Lung (tissue), 12 donors: ENCODE results near the gene FAM3D. TPM values are rescaled to one million over a fixed set of nuclear protein-coding genes. Genes with fewer than 3 reads are reported as not detected.

Source experiments
- ATAC-seq: fragments of 200-7000 bp; cut with Tn5 transposase; one replicate; pipeline ENCODE4 v1.9.1; 2020; ENCODE audit warnings: moderate number of reproducible peaks; ENCODE audit not compliant: insufficient read depth, low FRiP score
- DNase-seq, 3 donors: peaks; one replicate each; pipeline ENCODE4 v3.0.0-alpha.2; 2013 to 2017
- H3K27ac ChIP-seq, 2 donors: one replicate each; pipeline ENCODE4 v1.5.1; 2013; ENCODE audit warnings: mild to moderate bottlenecking in 2 of 2, moderate library complexity in 2 of 2, control low read depth in 1 of 2, inconsistent platforms in 1 of 2, low read depth in 1 of 2, low read length in 1 of 2
- H3K27me3 ChIP-seq, 3 donors: one replicate each; pipeline ENCODE4 v1.5.1; 2013; ENCODE audit warnings: low read length in 2 of 3; ENCODE audit not compliant: control insufficient read depth in 3 of 3, insufficient read depth in 3 of 3
- H3K36me3 ChIP-seq, 4 donors: one replicate each; pipeline ENCODE4 v1.5.1; 2013; ENCODE audit warnings: low read length in 4 of 4, mild to moderate bottlenecking in 1 of 4, moderate library complexity in 1 of 4; ENCODE audit not compliant: control insufficient read depth in 4 of 4, insufficient read depth in 4 of 4
- H3K4me1 ChIP-seq, 5 donors: one replicate each; pipeline ENCODE4 v1.5.1; 2013; ENCODE audit warnings: low read length in 5 of 5, mild to moderate bottlenecking in 2 of 5, moderate library complexity in 1 of 5; ENCODE audit not compliant: control insufficient read depth in 5 of 5, insufficient read depth in 5 of 5
- H3K4me3 ChIP-seq: one replicate; pipeline ENCODE4 v1.5.1; 2013; ENCODE audit warnings: mild to moderate bottlenecking, control low read depth, moderate library complexity
- H3K9ac ChIP-seq, 2 donors: one replicate each; pipeline ENCODE4 v1.5.1; 2013; ENCODE audit warnings: low read length in 2 of 2, control low read depth in 1 of 2; ENCODE audit not compliant: insufficient read depth in 1 of 2
- H3K9me3 ChIP-seq, 4 donors: one replicate each; pipeline ENCODE4 v1.5.1; 2013; ENCODE audit warnings: low read length in 3 of 4, mild to moderate bottlenecking in 1 of 4, moderate library complexity in 1 of 4; ENCODE audit not compliant: control insufficient read depth in 4 of 4, insufficient read depth in 3 of 4
- WGBS, 2 donors: extraction: QIAGEN DNeasy Blood & Tissue Kit; methylation state at CpG; one replicate each; pipeline ENCODE4 v1.1.7; 2013; 5-methylcytosine and 5-hydroxymethylcytosine counted together
- polyA plus RNA-seq, 2 donors: library from polyadenylated mRNA; stranded (reverse); fragments of 200-250 nt; gene quantifications; one replicate each; pipeline ENCODE4 v1.2.1, GENCODE V29; 2013
- total RNA-seq, 2 donors: library from RNA; depleted of rRNA in 1 of 2; stranded (reverse); fragments of >200 nt in 1 of 2; gene quantifications; one replicate each; pipeline ENCODE4 v1.2.1, GENCODE V29; 2014 to 2021
- TF ChIP-seq, protein P1 (sequence below): IDR thresholded peaks from 2 replicates; pipeline ENCODE4 v1.5.1; 2012; ENCODE audit warnings: mild to moderate bottlenecking; ENCODE audit errors: control extremely low read depth, extremely low read depth
- donor health status: control.
- donor health status: control.
- donor health status: Bipolar disorder and iron deficiency.
- donor health status: healthy.
- donor health status: DM: yes; HTN: yes; CAD: no.

Gene FAM3D
- total and polyA plus RNA-seq, 4 donors, result 3.2 to 15.1 (median 11.6) TPM

DNA sequence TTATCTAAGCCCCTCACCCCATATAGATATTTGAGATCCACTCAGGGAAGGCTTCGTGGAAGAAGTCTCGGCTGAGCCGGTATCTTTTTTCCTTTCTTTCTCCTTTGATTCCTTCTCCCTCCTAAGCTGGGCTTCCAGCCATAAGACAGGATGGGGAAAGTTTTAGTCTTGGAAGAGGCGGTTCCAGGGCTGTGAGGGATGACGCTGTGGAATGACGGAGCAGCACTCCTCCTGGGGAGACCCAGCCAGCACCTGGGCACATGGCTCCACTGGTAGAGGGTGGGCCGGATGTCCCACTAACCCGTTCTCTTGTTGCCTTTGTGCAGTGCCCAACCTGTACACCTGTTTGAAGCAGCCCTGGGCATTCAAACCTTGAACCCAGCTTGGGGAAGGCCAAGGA lies 46.2 kb downstream of the FAM3D start:
- Histone ChIP-seq H3K9me3 (no peaks in the 10 kb centered on the region), H3K9ac (no peak overlapping the region), H3K4me3 (no peak overlapping the region), H3K27me3 (no peaks in the 10 kb centered on the region), H3K27ac (no peak overlapping the region), H3K4me1 (peaks cover 0 to 12% (median 2%) of the 10 kb centered on the region in 5 donors), H3K36me3 (no peaks in the 10 kb centered on the region)
- 91 to 96% methylated on average over 8 of the region's 8 CpGs for WGBS, 2 donors
- TF ChIP-seq, protein P1, sequence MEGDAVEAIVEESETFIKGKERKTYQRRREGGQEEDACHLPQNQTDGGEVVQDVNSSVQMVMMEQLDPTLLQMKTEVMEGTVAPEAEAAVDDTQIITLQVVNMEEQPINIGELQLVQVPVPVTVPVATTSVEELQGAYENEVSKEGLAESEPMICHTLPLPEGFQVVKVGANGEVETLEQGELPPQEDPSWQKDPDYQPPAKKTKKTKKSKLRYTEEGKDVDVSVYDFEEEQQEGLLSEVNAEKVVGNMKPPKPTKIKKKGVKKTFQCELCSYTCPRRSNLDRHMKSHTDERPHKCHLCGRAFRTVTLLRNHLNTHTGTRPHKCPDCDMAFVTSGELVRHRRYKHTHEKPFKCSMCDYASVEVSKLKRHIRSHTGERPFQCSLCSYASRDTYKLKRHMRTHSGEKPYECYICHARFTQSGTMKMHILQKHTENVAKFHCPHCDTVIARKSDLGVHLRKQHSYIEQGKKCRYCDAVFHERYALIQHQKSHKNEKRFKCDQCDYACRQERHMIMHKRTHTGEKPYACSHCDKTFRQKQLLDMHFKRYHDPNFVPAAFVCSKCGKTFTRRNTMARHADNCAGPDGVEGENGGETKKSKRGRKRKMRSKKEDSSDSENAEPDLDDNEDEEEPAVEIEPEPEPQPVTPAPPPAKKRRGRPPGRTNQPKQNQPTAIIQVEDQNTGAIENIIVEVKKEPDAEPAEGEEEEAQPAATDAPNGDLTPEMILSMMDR, result no peak
- ATAC-seq (no peak), DNase-seq (no peak)

DNA sequence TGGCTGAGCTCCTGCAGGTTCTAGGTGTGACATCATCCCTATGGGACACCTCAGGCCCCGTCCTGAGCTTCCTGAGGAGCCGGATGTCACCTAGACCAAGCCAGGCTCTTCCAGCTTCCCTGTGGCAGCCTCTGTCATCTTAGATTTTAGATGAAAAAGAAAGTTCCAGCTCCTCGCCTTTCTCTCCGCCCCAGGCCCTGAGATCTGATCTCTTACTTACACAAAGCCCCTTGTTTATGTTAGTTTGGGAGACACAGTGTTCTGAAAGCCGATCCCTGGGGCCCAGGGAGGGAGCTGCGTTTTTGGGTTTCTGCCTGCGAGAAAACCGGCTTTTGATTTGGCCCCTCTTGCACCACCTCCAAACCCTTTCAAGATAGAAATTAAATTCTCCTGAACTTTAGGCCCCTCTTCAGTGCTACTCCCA lies 49.2 kb downstream of the FAM3D start:
- Histone ChIP-seq H3K27ac (no peak overlapping the region), H3K36me3 (no peaks in the 10 kb centered on the region), H3K9me3 (no peaks in the 10 kb centered on the region), H3K4me3 (no peak overlapping the region), H3K4me1 (peaks cover 0 to 12% (median 0%) of the 10 kb centered on the region in 5 donors), H3K9ac (no peak overlapping the region), H3K27me3 (no peaks in the 10 kb centered on the region)
- ATAC-seq (no peak), DNase-seq (peak; percentile 49 to 78 (median 59))
- WGBS, 2 donors, result 72 to 79% methylated on average over 8 of the region's 8 CpGs
- TF ChIP-seq, protein P1, result no peak

DNA sequence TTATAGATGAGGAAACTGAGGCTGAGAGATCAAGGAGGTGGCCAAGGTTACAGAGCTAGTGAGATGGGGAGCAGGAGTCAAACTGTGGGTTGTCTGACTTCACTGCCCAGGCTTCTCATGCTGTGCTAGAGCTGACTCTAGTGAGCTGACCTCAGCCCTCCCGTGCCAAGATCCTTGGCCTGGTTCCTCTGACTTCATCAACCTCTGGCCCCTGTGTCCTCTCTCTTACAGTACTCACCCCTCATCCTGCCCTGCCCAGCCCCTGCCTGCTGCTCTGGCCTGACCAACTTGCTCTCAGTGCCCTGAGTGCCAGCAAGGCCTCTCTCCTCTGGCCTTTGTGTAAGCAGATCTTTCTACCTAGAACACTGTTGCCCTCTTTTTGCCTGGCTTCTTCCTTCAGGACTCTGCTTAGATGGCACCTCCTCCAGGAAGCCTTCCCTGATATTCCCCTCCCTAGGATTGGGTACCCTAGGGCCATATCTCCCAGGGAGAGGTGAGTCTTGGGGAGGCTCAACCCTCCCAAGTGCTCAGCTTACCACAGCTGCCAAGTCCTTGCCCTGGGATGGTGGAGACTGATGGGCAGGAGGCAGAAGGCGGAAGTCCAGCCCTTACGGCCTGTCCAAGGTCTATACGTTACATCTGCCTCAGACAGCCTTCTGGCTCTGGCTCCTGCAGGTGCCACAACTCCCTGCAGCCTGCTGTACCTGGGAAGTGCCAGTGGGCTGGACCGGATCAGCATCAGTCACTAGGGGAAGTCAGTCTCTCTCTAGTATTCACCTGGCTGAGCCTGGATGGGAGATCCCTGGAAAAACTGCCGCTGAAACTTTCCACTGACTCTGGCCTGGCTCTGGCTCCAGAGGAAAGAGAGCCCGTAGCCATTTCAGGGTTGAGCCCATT lies 53.1 kb downstream of the FAM3D start:
- Histone ChIP-seq H3K27me3 (no peaks in the 10 kb centered on the region), H3K4me1 (peaks cover 0 to 12% (median 0%) of the 10 kb centered on the region in 5 donors), H3K4me3 (no peak overlapping the region), H3K27ac (no peak overlapping the region), H3K36me3 (no peaks in the 10 kb centered on the region), H3K9ac (no peak overlapping the region), H3K9me3 (no peaks in the 10 kb centered on the region)
- TF ChIP-seq, protein P1, result no peak
- DNase-seq (no peak), ATAC-seq (no peak)
- WGBS, 2 donors, result 90 to 93% methylated on average over 7 of the region's 7 CpGs
